K562 (cell line): ENCODE measurements around the gene NXN. TPM values are rescaled to one million over a fixed set of nuclear protein-coding genes. Genes with fewer than 3 reads are reported as not detected.

Experiments used
- ATAC-seq: fragments of 200-7000 bp; cut with Tn5 transposase; 3 replicates; pipeline ENCODE4 v1.9.1; 2020; ENCODE audit warnings: moderate library complexity
- BruUV-seq: library from RNA; stranded (reverse); fragments of 400-500 nt; replicated peaks from 2 replicates; lab custom pipeline; 2021; lab: Mats Ljungman, UMichigan
- CTCF ChIA-PET: fragments of 300-600 bp; formaldehyde crosslinking; extraction: SDS; loops from one replicate; lab custom pipeline; 2021; ENCODE audit warnings: low intra/inter-chr PET ratio; lab: Yijun Ruan, JAX
- POLR2A ChIA-PET: fragments of 300-600, 350-650 bp; sonication (Branson Sonifier 250); formaldehyde crosslinking; extraction: SDS; loops from one replicate; lab custom pipeline; 2021; ENCODE audit warnings: antibody characterized with exemption, inconsistent platforms; lab: Yijun Ruan, JAX
- DNase-seq, 4 experiments: peaks; one replicate each; pipeline versions ENCODE4 v3.0.0 to v3.0.0-alpha.2; 2011 to 2018; ENCODE audit warnings: low spot score in 3 of 4, mixed read lengths in 3 of 4; ENCODE audit errors: extremely low read depth in 1 of 4
- FAIRE-seq: peaks from 2 replicates; lab custom pipeline; 2011; peaks lifted over from hg19 to GRCh38; lab: Jason Lieb, UNC
- H2AFZ ChIP-seq: 2 replicates; pipeline ENCODE4 v1.6.0; 2011; ENCODE audit warnings: low read depth, low read length, control low read depth, inconsistent platforms
- H3K27ac ChIP-seq: fragments of 200-600 bp; 3 replicates; pipeline ENCODE4 v1.8.0; 2011; ENCODE audit warnings: low read depth, mild to moderate bottlenecking, control low read depth, inconsistent platforms, low read length, moderate library complexity, mixed read lengths; ENCODE audit errors: extremely low read depth
- H3K27me3 ChIP-seq, 2 experiments: fragments of 300-600 bp in 1 of 2; 2 replicates in 1 of 2; 3 replicates in 1 of 2; pipeline versions ENCODE4 v1.6.0 to v1.8.0; 2011; ENCODE audit warnings: inconsistent platforms in 2 of 2, low read length in 2 of 2, mild to moderate bottlenecking in 1 of 2, mixed read lengths in 1 of 2, moderate library complexity in 1 of 2; ENCODE audit not compliant: control insufficient read depth in 2 of 2, insufficient read depth in 2 of 2
- H3K36me3 ChIP-seq: fragments of 300-600 bp; 3 replicates; pipeline ENCODE4 v1.8.0; 2011; ENCODE audit warnings: mild to moderate bottlenecking, low read length, inconsistent platforms; ENCODE audit not compliant: control insufficient read depth, insufficient read depth
- H3K4me1 ChIP-seq, 2 experiments: fragments of 200-600 bp in 1 of 2; replicated peaks in 1 of 2; 2 replicates in 1 of 2; 3 replicates in 1 of 2; pipeline versions ENCODE4 v1.5.1 to v1.8.0; 2011; ENCODE audit warnings: inconsistent platforms in 2 of 2, low read length in 2 of 2, mild to moderate bottlenecking in 1 of 2, mixed read lengths in 1 of 2, moderate library complexity in 1 of 2; ENCODE audit not compliant: control insufficient read depth in 2 of 2, insufficient read depth in 2 of 2
- H3K4me2 ChIP-seq: 2 replicates; pipeline ENCODE4 v1.6.1; 2011; ENCODE audit warnings: low read length, control low read depth, inconsistent platforms, mixed read lengths; ENCODE audit not compliant: insufficient read depth
- H3K4me3 ChIP-seq: fragments of 200-600 bp; sonication (generic), shearing (Covaris generic); 2 replicates; pipeline ENCODE4 v1.5.1; 2016; ENCODE audit warnings: control low read depth, inconsistent platforms
- H3K79me2 ChIP-seq: fragments of 200-600 bp; 3 replicates; pipeline ENCODE4 v1.8.0; 2011; ENCODE audit warnings: low read length, inconsistent platforms; ENCODE audit not compliant: control insufficient read depth, insufficient read depth
- H3K9ac ChIP-seq, 2 experiments: 2 replicates each; pipeline versions ENCODE4 v1.6.0 to v1.6.1; 2011; ENCODE audit warnings: low read depth in 2 of 2, low read length in 2 of 2, control low read depth in 1 of 2, inconsistent platforms in 1 of 2, mild to moderate bottlenecking in 1 of 2, mixed read lengths in 1 of 2; ENCODE audit not compliant: insufficient read depth in 1 of 2
- H3K9me1 ChIP-seq: one replicate; pipeline ENCODE4 v1.6.0; 2011; ENCODE audit warnings: inconsistent platforms, mild to moderate bottlenecking, low read length, moderate library complexity; ENCODE audit not compliant: control insufficient read depth, insufficient read depth
- H3K9me3 ChIP-seq: replicated peaks from 2 replicates; pipeline ENCODE4 v1.5.1; 2011; ENCODE audit warnings: low read depth, low read length, inconsistent platforms; ENCODE audit not compliant: control insufficient read depth, insufficient read depth
- H4K20me1 ChIP-seq: replicated peaks from 2 replicates; pipeline ENCODE4 v1.6.1; 2011; ENCODE audit warnings: low read length, inconsistent platforms, mixed read lengths; ENCODE audit not compliant: control insufficient read depth, insufficient read depth
- HNRNPL ChIP-seq: fragments of 200-400 bp; formaldehyde crosslinking; IDR thresholded peaks from 2 replicates; pipeline ENCODE4 v1.6.1; 2017; ENCODE audit warnings: low read depth, mild to moderate bottlenecking, low read length
- SMARCA4 ChIP-seq: fragments of 450-650 bp; IDR thresholded peaks from 2 replicates; pipeline ENCODE4 v1.6.1; 2016
- WGBS: fragments of 100-300 bp; shearing (Covaris generic); methylation state at CpG from one replicate; pipeline ENCODE4 v1.1.6; 2016; ENCODE audit warnings: low coverage, mixed read lengths; ENCODE audit not compliant: insufficient coverage; ENCODE audit errors: missing lambda C conversion rate; 5-methylcytosine and 5-hydroxymethylcytosine counted together
- in situ Hi-C: fragments of 300-500 bp; cut with MboI; formaldehyde crosslinking; loops from 4 replicates; pipeline ENCODE4 v1.15.0; 2018; ENCODE audit warnings: inconsistent platforms, mixed read lengths
- intact Hi-C: fragments of 100-400 bp; cut with micrococcal nuclease; formaldehyde crosslinking; loops from 2 replicates; pipeline ENCODE4 v1.14.2; 2022
- polyA plus RNA-seq, 8 experiments: library from polyadenylated mRNA; depleted of rRNA in 4 of 8; stranded (reverse) in 5 of 8; unstranded in 3 of 8; fragments of >200 nt; fragmentation: Nextera tagmentation in 2 of 8; fragmentation: Illumina TruSeq in 1 of 8; extraction: Ambion mirVana in 2 of 8; extraction: Trizol in 1 of 8; gene quantifications; 2 replicates each; pipeline versions ENCODE4 v1.2.1 to v1.2.3, GENCODE V29; 2011 to 2014; ENCODE audit warnings: inconsistent platforms in 1 of 8, missing spikeins in 1 of 8
- total RNA-seq, 7 experiments: library from RNA; depleted of rRNA in 6 of 7; stranded (reverse); fragments of >200 nt in 6 of 7; fragmentation: Illumina TruSeq in 2 of 7; extraction: Trizol in 2 of 7; gene quantifications; 2 replicates each; pipeline versions ENCODE4 v1.2.1 to v1.2.3, GENCODE V29; 2011 to 2021; ENCODE audit warnings: low replicate concordance in 1 of 7
- TF ChIP-seq, protein P1 (sequence below), 2 experiments: fragments of 250-450 bp in 1 of 2; fragments of 450-650 bp in 1 of 2; sonication (Bioruptor Pico) in 1 of 2; IDR thresholded peaks; 2 replicates each; pipeline versions ENCODE4 v1.6.1 to v1.8.0; 2016 to 2021; ENCODE audit warnings: mild to moderate bottlenecking in 2 of 2, moderate library complexity in 2 of 2, missing compliant biosample characterization in 1 of 2, missing genetic modification characterization in 1 of 2

NXN gene
- total and polyA plus RNA-seq, 9 of the 15 experiments (the other 6 are each of a cell fraction or from before 2014, with no cell fraction given), result 0.08 to 0.39 (median 0.29) TPM; not detected in 5

DNA sequence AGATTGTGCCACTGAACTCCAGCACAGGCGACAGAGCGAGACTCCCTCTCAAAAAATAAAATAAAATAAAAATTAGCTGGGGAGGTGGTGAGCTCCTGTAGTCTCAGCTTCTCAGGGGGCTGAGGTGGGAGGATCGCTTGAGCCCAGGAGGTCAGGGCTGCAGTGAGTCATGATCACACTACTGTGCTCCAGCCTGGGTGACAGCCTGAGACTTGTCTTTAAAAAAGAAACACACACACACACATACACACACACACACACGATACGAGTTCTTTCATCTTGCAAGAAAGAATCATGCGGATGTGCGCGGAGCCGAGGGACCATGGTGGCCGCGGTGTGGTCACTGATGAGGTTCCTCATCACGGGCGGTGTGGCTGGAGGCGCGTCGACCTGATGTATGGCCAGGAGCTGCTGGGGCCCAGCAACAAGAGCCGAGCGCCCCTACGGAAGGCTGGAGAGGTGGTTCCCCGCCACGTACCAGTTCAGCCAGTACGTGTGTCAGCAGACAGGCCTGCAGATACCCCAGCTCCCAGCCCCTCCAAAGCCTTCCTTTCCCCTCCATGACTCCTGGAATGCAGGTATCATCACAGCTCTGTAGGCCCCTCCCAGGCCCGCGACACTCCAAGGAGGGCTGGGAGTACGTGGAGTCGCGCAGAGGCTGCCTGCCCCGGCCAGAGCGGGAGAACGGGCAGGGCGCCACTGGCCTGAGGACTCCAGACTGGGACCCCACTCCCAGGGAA is 20.7 kb downstream of the NXN start (continued):
- no peak for TF ChIP-seq HNRNPL

- no peaks in the 10 kb centered on the region for H3K4me1 ChIP-seq
- TF ChIP-seq, protein P1, sequence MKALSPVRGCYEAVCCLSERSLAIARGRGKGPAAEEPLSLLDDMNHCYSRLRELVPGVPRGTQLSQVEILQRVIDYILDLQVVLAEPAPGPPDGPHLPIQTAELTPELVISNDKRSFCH (CRISPR knock-in tag; IDR thresholded peaks at IDR 0.05), result no peak
- TF ChIP-seq, protein P1 (tag; IDR thresholded peaks at IDR 0.05), result peak; percentile 47; the same call in 1 of the 2 replicates
- TF ChIP-seq SMARCA4, result no peak
- FAIRE-seq (no peak), ATAC-seq (no peak), DNase-seq (no peak)
- H4K20me1 ChIP-seq, result no peaks in the 10 kb centered on the region
- no peak overlapping the region for H3K9ac ChIP-seq
- no TSS peak for BruUV-seq
- ChIA-PET CTCF (no interaction called here), POLR2A (no interaction called here)
- 2% methylated on average over 18 of the region's 20 CpGs for WGBS
- intact Hi-C loops (no loop called here), in situ Hi-C loops (no loop called here)
- H2AFZ ChIP-seq, result no peak overlapping the region
- peaks cover 6 to 45% of the 10 kb centered on the region in 2 experiments; a peak in 3 of 5 replicates for H3K27me3 ChIP-seq
- H3K36me3 ChIP-seq, result no peaks in the 10 kb centered on the region
- H3K4me2 ChIP-seq, result no peak overlapping the region
- H3K4me3 ChIP-seq, result no peak overlapping the region
- H3K9me1 ChIP-seq, result no peaks in the 10 kb centered on the region
- H3K79me2 ChIP-seq, result no peaks in the 10 kb centered on the region
- H3K9me3 ChIP-seq, result no peaks in the 10 kb centered on the region
- no peak overlapping the region for H3K27ac ChIP-seq
Measured at GRCh38 chr17:957856-958421, 21.6 kb downstream of the NXN start.
